ENCODE results near the gene GNB1L. TPM values are rescaled to one million over a fixed set of nuclear protein-coding genes. Genes with fewer than 3 reads are reported as not detected.
A peak's percentile ranks its signal among the peaks of the same experiment; 100 is the strongest.

Gene GNB1L
- total and polyA plus RNA-seq, 2 experiments from 2014 or later: 14.3 to 16.5 TPM

GRCh38 chr22:19756288-19757128, 98.2 kb downstream of the GNB1L start:
- Histone ChIP-seq H3K9me3 (ENCODE audit: low read depth) (no peaks in the 10 kb centered on the region), H3K9me2 (ENCODE audit: insufficient read depth) (no peaks in the 10 kb centered on the region), H3K4me2 (ENCODE audit: unreplicated experiment) (no peak overlapping the region), H3F3A (ENCODE audit: insufficient read depth) (0 out of 2 replicates have a peak, but pooled peaks cover 5% of the 10 kb centered on the region), H3K79me2 (ENCODE audit: insufficient read depth) (0 out of 2 replicates have a peak, but pooled peaks cover under 1% of the 10 kb centered on the region), H3K9ac (no peak overlapping the region), H3K4me3 (no peak overlapping the region), H4K20me1 (ENCODE audit: insufficient read depth) (no peaks in the 10 kb centered on the region), H2AFZ (no peak overlapping the region), H3K27me3 (replicated peaks; ENCODE audit: insufficient read depth) (peaks cover 25% of the 10 kb centered on the region; the same call in 1 of the 2 replicates), H3K36me3 (ENCODE audit: low read depth) (no peaks in the 10 kb centered on the region), H3K4me1 (ENCODE audit: insufficient read depth) (peaks cover 10% of the 10 kb centered on the region; the same call in 1 of the 2 replicates), H3K27ac (no peak overlapping the region)
- TF ChIP-seq EZH2phosphoT487 (IDR thresholded peaks at IDR 0.05; ENCODE audit: insufficient read depth, low read depth) (no peak), EZH2 (IDR thresholded peaks at IDR 0.05; ENCODE audit: insufficient read depth, poor library complexity, severe bottlenecking) (no peak)
- in situ Hi-C loops (cut with MboI): no loop called here
- 25% methylated on average over 41 to 74 of the region's 76 CpGs for WGBS, 2 experiments (ENCODE audit: low coverage in 1 of 2, low lambda C conversion rate in 2 of 2, missing lambda C conversion rate in 2 of 2)
- peak; percentile 61 for DNase-seq

GRCh38 chr22:19755722-19756287, 98.9 kb downstream of the GNB1L start:
- Histone ChIP-seq H4K20me1 (ENCODE audit: insufficient read depth) (no peaks in the 10 kb centered on the region), H2AFZ (no peak overlapping the region), H3K9ac (no peak overlapping the region), H3K4me3 (no peak overlapping the region), H3K27me3 (replicated peaks; ENCODE audit: insufficient read depth) (peaks cover 25% of the 10 kb centered on the region; the same call in 1 of the 2 replicates), H3K9me3 (ENCODE audit: low read depth) (no peaks in the 10 kb centered on the region), H3K79me2 (ENCODE audit: insufficient read depth) (no peaks in the 10 kb centered on the region), H3K4me1 (ENCODE audit: insufficient read depth) (peaks cover 10% of the 10 kb centered on the region; the same call in 1 of the 2 replicates), H3K9me2 (ENCODE audit: insufficient read depth) (no peaks in the 10 kb centered on the region), H3K4me2 (ENCODE audit: unreplicated experiment) (peak overlapping the region; percentile 57), H3K36me3 (ENCODE audit: low read depth) (no peaks in the 10 kb centered on the region), H3K27ac (no peak overlapping the region), H3F3A (ENCODE audit: insufficient read depth) (0 out of 2 replicates have a peak, but pooled peaks cover 5% of the 10 kb centered on the region)
- TF ChIP-seq EZH2 (IDR thresholded peaks at IDR 0.05; ENCODE audit: insufficient read depth, poor library complexity, severe bottlenecking) (peak; percentile 87), EZH2phosphoT487 (IDR thresholded peaks at IDR 0.05; ENCODE audit: insufficient read depth, low read depth) (0 out of 2 replicates have a peak, but pooled peaks have one; percentile 37)
- WGBS, 2 experiments (ENCODE audit: low coverage in 1 of 2, low lambda C conversion rate in 2 of 2, missing lambda C conversion rate in 2 of 2): 37 to 48% methylated on average over 24 to 26 of the region's 26 CpGs
- in situ Hi-C loops (cut with MboI): no loop called here
- no peak for DNase-seq

DNA sequence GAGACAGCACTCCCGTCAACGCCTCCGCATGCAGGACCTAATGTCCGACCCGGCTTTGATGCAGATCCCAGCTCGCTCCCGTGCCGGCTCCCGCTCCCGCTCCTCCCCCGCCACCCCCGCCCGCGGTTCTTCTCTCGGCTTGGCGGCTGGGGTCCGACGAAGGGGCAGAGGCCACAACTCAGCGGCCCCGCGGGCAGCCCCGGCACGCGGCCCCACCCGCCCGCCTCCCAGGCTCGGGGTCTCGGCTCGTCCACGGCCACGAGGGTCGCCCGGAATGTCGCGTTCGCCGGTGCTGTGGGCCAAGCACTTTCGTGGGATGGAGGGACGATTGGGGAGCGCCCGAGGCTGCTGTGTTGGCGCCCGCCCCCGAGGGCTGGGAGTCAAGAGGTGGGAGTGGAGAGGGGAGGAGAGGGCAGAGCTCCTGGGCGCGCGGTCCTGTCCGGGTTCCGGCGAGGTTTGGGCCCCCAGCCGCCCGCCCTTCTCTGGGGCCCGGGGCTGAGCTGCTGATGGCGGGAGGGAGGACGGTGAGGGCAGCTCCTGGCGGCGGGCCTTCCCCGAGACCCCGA, 99.4 kb downstream of the GNB1L start:
- Histone ChIP-seq H3F3A (ENCODE audit: insufficient read depth) (0 out of 2 replicates have a peak, but pooled peaks cover 5% of the 10 kb centered on the region), H3K9me2 (ENCODE audit: insufficient read depth) (no peaks in the 10 kb centered on the region), H3K4me1 (ENCODE audit: insufficient read depth) (peaks cover 10% of the 10 kb centered on the region; the same call in 1 of the 2 replicates), H3K27me3 (replicated peaks; ENCODE audit: insufficient read depth) (peaks cover 25% of the 10 kb centered on the region; the same call in 1 of the 2 replicates), H3K36me3 (ENCODE audit: low read depth) (no peaks in the 10 kb centered on the region), H2AFZ (no peak overlapping the region), H3K9me3 (ENCODE audit: low read depth) (no peaks in the 10 kb centered on the region), H3K9ac (no peak overlapping the region), H4K20me1 (ENCODE audit: insufficient read depth) (no peaks in the 10 kb centered on the region), H3K4me3 (peak overlapping the region; percentile 52; the same call in 1 of the 2 replicates), H3K4me2 (ENCODE audit: unreplicated experiment) (peak overlapping the region; percentile 57), H3K27ac (no peak overlapping the region), H3K79me2 (ENCODE audit: insufficient read depth) (no peaks in the 10 kb centered on the region)
- TF ChIP-seq EZH2 (IDR thresholded peaks at IDR 0.05; ENCODE audit: insufficient read depth, poor library complexity, severe bottlenecking) (no peak), EZH2phosphoT487 (IDR thresholded peaks at IDR 0.05; ENCODE audit: insufficient read depth, low read depth) (no peak)
- WGBS, 2 experiments (ENCODE audit: low coverage in 1 of 2, low lambda C conversion rate in 2 of 2, missing lambda C conversion rate in 2 of 2): 2 to 3% methylated on average over 26 to 59 of the region's 59 CpGs
- in situ Hi-C loops (cut with MboI): no loop called here
- DNase-seq: no peak

- H4K20me1 ChIP-seq (ENCODE audit: insufficient read depth): no peaks in the 10 kb centered on the region
- no peaks in the 10 kb centered on the region for H3K36me3 ChIP-seq (ENCODE audit: low read depth)
- H3K27ac ChIP-seq: no peak overlapping the region
- no peaks in the 10 kb centered on the region for H3K9me3 ChIP-seq (ENCODE audit: low read depth)
- no peak overlapping the region for H2AFZ ChIP-seq
- peaks cover 25% of the 10 kb centered on the region; the same call in 1 of the 2 replicates for H3K27me3 ChIP-seq (replicated peaks; ENCODE audit: insufficient read depth)
- peaks cover 6% of the 10 kb centered on the region; the same call in 1 of the 2 replicates for H3K4me1 ChIP-seq (ENCODE audit: insufficient read depth)
- WGBS, 2 experiments (ENCODE audit: low coverage in 1 of 2, low lambda C conversion rate in 2 of 2, missing lambda C conversion rate in 2 of 2): 26 to 31% methylated on average over 9 to 13 of the region's 14 CpGs
- H3K79me2 ChIP-seq (ENCODE audit: insufficient read depth): no peaks in the 10 kb centered on the region
- 0 out of 2 replicates have a peak, but pooled peaks have one; percentile 49 for TF ChIP-seq EZH2phosphoT487 (IDR thresholded peaks at IDR 0.05; ENCODE audit: insufficient read depth, low read depth)
- no peak for TF ChIP-seq EZH2 (IDR thresholded peaks at IDR 0.05; ENCODE audit: insufficient read depth, poor library complexity, severe bottlenecking)
- no peak overlapping the region for H3K4me3 ChIP-seq
- no peaks in the 10 kb centered on the region for H3F3A ChIP-seq (ENCODE audit: insufficient read depth)
- no peak overlapping the region for H3K4me2 ChIP-seq (ENCODE audit: unreplicated experiment)
- H3K9ac ChIP-seq: no peak overlapping the region
- H3K9me2 ChIP-seq (ENCODE audit: insufficient read depth): no peaks in the 10 kb centered on the region
- DNase-seq: no peak
- in situ Hi-C loops (cut with MboI): no loop called here
Measured at GRCh38 chr22:19754701-19755144, 100.0 kb downstream of the GNB1L start.

Measured in GM23248 (cell line).